Pancreas (tissue), 10 donors: ENCODE data around the gene PTPRJ. TPM values are rescaled to one million over a fixed set of nuclear protein-coding genes. Genes with fewer than 3 reads are reported as not detected.
"Not testable (repeated sequence)": the region's sequence is repeated elsewhere in the genome, so short reads cannot be mapped to it uniquely, and the experiment has no call there.

Experiments used
- ATAC-seq, 4 donors: fragments of 200-7000 bp; cut with Tn5 transposase; one replicate each; pipeline versions ENCODE4 v1.8.0 to v1.9.1; 2020; ENCODE audit warnings: mild to moderate bottlenecking in 4 of 4, moderate library complexity in 4 of 4
- DNase-seq, 6 donors: peaks; one replicate each; pipeline ENCODE4 v3.0.0-alpha.2; 2020
- FAIRE-seq: peaks from 2 replicates; lab custom pipeline; 2012; peaks lifted over from hg19 to GRCh38; lab: Jason Lieb, UNC
- H3K27ac ChIP-seq, 4 donors: fragments of 200-600 bp; sonication (generic); 1 replicate in 3 of 4; 2 replicates in 1 of 4; pipeline versions ENCODE4 v1.5.0 to v1.8.0; 2020
- H3K27me3 ChIP-seq, 4 donors: fragments of 200-600 bp; one replicate each; pipeline ENCODE4 v1.8.0; 2021
- H3K36me3 ChIP-seq, 3 donors: fragments of 200-600 bp; sonication (generic) in 1 of 3; one replicate each; pipeline versions ENCODE4 v1.5.0 to v1.8.0; 2020 to 2021
- H3K4me1 ChIP-seq, 3 donors: fragments of 200-600 bp; one replicate each; pipeline ENCODE4 v1.8.0; 2021
- H3K4me3 ChIP-seq, 4 donors: fragments of 200-600 bp; sonication (generic) in 2 of 4; one replicate each; pipeline versions ENCODE4 v1.5.0 to v1.8.0; 2020 to 2021
- H3K9me3 ChIP-seq, 4 donors: fragments of 200-600 bp; one replicate each; pipeline ENCODE4 v1.8.0; 2021
- CTCF ChIP-seq, 4 donors: fragments of 200-600 bp; sonication (generic) in 3 of 4; IDR thresholded peaks; one replicate each; pipeline versions ENCODE4 v1.5.0 to v1.8.0; 2021; ENCODE audit warnings: antibody characterized with exemption in 4 of 4
- WGBS, 2 donors: extraction: QIAGEN DNeasy Blood & Tissue Kit; methylation state at CpG; one replicate each; pipeline ENCODE4 v1.1.7; 2013; 5-methylcytosine and 5-hydroxymethylcytosine counted together
- intact Hi-C, 3 donors: fragments of 100-400 bp; cut with DNase I; formaldehyde crosslinking; loops; one replicate each; pipeline versions ENCODE4 v1.11.1 to v1.14.2; 2022
- polyA plus RNA-seq, 2 donors: library from polyadenylated mRNA; stranded (reverse); fragments of 200-250 nt; gene quantifications; one replicate each; pipeline ENCODE4 v1.2.3, GENCODE V29; 2013
- total RNA-seq, 6 donors: library from RNA; stranded (reverse); fragmentation: NEBNext Ultra II Directional in 4 of 6; extraction: Animal tissue kit (Norgen Biotek cat#: 25700) in 4 of 6; gene quantifications; one replicate each; pipeline versions ENCODE4 v1.2.1 to v1.2.4, GENCODE V29; 2021 to 2023
- donor health status: healthy with polysubstance abuse.
- donor health status: DM: no; HTN: no; CAD: no; lungs with moderate emphysema.
- donor health status: DM: no; HTN: no; CAD: no.
- donor health status: control.
- donor health status: control.
- donor health status: Bipolar disorder and iron deficiency.
- donor health status: DM: yes; HTN: yes; CAD: no.
- donor health status: DM: no; HTN: no; CAD: no.
- donor health status: DM: no; HTN: no; CAD: no.
- donor health status: DM: yes; HTN: yes; CAD: no.

The PTPRJ gene
- total and polyA plus RNA-seq, 8 donors: 3.6 to 32.8 (median 11.6) TPM

- Histone ChIP-seq H3K27me3 (no peaks in the 10 kb centered on the region), H3K9me3 (no peaks in the 10 kb centered on the region), H3K36me3 (peaks cover 0 to 14% (median 0%) of the 10 kb centered on the region in 3 donors), H3K4me1 (no peaks in the 10 kb centered on the region), H3K4me3 (no peak overlapping the region), H3K27ac (no peak overlapping the region)
- intact Hi-C loops: loop anchor here in 1 of 3 donors (10.0 kb wide), 1 partner anchor 183 kb away; no protein-coding TSS in a partner anchor
- 90 to 92% methylated on average over 22 of the region's 22 CpGs for WGBS, 2 donors
- DNase-seq: no peak
- no peak for TF ChIP-seq CTCF (IDR thresholded peaks at IDR 0.05)
- ATAC-seq: no peak
- no peak for FAIRE-seq
Observed at GRCh38 chr11:48127521-48128183, 147.3 kb downstream of the PTPRJ start.

DNA sequence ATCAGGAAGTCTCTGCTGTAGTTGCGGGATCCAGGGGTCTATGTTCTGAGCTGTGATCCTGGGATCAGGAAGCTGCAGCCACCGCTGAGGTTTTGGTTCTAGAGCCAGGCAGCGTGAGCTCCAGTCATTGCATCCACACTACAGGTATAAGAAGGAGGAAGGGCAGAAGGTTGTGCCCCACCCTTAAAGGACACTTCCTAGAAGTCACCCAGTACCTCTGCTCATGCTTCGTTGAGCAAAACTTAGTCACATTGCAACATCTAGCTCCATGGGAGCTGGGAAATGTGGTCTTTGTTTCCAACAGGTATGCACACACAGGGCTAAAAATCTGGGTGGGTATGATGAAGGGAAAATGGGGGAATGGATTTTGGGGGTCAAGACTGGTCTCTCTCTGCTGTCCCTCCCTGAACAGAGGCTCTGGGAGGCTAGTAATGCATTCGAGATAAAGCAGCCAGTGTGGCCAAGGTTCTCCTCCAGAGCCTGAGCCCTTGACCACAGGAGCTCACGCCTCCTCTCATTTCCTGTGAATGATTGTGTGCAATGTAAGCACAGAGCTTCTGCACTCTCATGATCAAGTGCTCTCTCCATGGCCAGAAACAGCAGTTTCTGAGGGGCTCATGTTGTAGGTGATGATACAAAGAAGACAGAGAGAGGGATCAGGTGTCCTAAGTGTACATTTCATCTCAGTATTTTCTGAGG lies 149.5 kb downstream of the PTPRJ start:
- intact Hi-C loops: loop anchor here in 1 of 3 donors (10.0 kb wide), 1 partner anchor 185 kb away; no protein-coding TSS in a partner anchor
- H3K36me3 ChIP-seq: peaks cover 0 to 14% (median 0%) of the 10 kb centered on the region in 3 donors
- no peak overlapping the region for H3K27ac ChIP-seq
- no peaks in the 10 kb centered on the region for H3K9me3 ChIP-seq
- no peak overlapping the region for H3K4me3 ChIP-seq
- H3K4me1 ChIP-seq: no peaks in the 10 kb centered on the region
- no peaks in the 10 kb centered on the region for H3K27me3 ChIP-seq
- DNase-seq: no peak
- WGBS, 2 donors: 87 to 93% methylated on average over 6 of the region's 6 CpGs
- FAIRE-seq: no peak
- ATAC-seq: no peak
- TF ChIP-seq CTCF (IDR thresholded peaks at IDR 0.05): no peak

- 92 to 95% methylated on average over 10 of the region's 10 CpGs for WGBS, 2 donors
- no peak for TF ChIP-seq CTCF (IDR thresholded peaks at IDR 0.05)
- ATAC-seq: no peak
- no peak overlapping the region for H3K27ac ChIP-seq
- H3K4me3 ChIP-seq: no peak overlapping the region
- no peak for FAIRE-seq
- H3K4me1 ChIP-seq: no peaks in the 10 kb centered on the region
- intact Hi-C loops: no loop called here
- peaks cover 0 to 9% (median 0%) of the 10 kb centered on the region in 3 donors for H3K36me3 ChIP-seq
- H3K27me3 ChIP-seq: no peaks in the 10 kb centered on the region
- DNase-seq: no peak
- no peaks in the 10 kb centered on the region for H3K9me3 ChIP-seq
Observed at GRCh38 chr11:48134221-48134922, 154.0 kb downstream of the PTPRJ start.

DNA sequence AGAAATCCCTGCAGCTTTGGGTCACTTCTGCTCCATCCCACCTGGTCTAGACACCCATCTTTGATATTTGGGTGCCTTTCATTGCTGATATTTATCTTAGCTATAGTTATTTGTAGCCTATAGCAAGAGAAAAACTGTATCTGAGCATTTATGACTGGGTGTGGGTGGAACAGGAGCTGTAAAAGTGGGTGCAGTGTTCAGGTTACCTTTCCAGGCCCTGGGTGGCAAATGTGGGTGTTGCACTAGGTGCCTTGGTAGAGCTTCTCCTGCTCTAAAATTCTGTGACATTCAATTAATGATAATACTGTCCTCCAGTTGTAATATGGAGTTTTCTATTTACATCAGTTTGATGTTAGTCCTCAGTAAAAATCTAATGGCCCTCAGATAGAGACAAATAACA lies 157.9 kb downstream of the PTPRJ start:
- no peak for DNase-seq
- no peaks in the 10 kb centered on the region for H3K27me3 ChIP-seq
- H3K4me1 ChIP-seq: no peaks in the 10 kb centered on the region
- intact Hi-C loops: no loop called here
- no peak for FAIRE-seq
- H3K9me3 ChIP-seq: no peaks in the 10 kb centered on the region
- ATAC-seq: no peak
- H3K4me3 ChIP-seq: no peak overlapping the region
- peaks cover 0 to 20% (median 0%) of the 10 kb centered on the region in 3 donors for H3K36me3 ChIP-seq
- H3K27ac ChIP-seq: no peak overlapping the region
- TF ChIP-seq CTCF (IDR thresholded peaks at IDR 0.05): no peak

GRCh38 chr11:48139896-48140295 lies 159.5 kb downstream of the PTPRJ start:
- H3K27me3 ChIP-seq, H3K9me3 ChIP-seq, DNase-seq, ATAC-seq, H3K4me3 ChIP-seq, H3K27ac ChIP-seq, H3K4me1 ChIP-seq, FAIRE-seq, intact Hi-C loops: not testable (repeated sequence)
- 97 to 98% methylated on average over 3 of the region's 3 CpGs for WGBS, 2 donors
- H3K36me3 ChIP-seq: peaks cover 0 to 22% (median 0%) of the 10 kb centered on the region in 3 donors
